AG04449 (cell line): Measurements from ENCODE around the gene OR4M1.
"Not testable (repeated sequence)": the region's sequence is repeated elsewhere in the genome, so short reads cannot be mapped to it uniquely, and the experiment has no call there.

Experiments
- CTCF ChIA-PET: fragments of 350-600 bp; formaldehyde crosslinking; extraction: SDS; loops from one replicate; lab custom pipeline; 2021; ENCODE audit warnings: antibody characterized with exemption; lab: Yijun Ruan, JAX
- POLR2A ChIA-PET: fragments of 400-600, 350-600 bp; formaldehyde crosslinking; extraction: SDS; loops from one replicate; lab custom pipeline; 2020; ENCODE audit warnings: antibody characterized with exemption, inconsistent platforms; lab: Yijun Ruan, JAX
- DNase-seq: peaks from one replicate; pipeline ENCODE4 v3.0.0-alpha.2; 2010; ENCODE audit warnings: low read depth, low spot score
- H3K4me3 ChIP-seq: 2 replicates; pipeline ENCODE4 v1.5.1; 2011; ENCODE audit warnings: low read depth, mild to moderate bottlenecking, control low read depth, low read length
- TF ChIP-seq, protein P1 (sequence below): IDR thresholded peaks from one replicate; pipeline ENCODE4 v1.5.1; 2011; ENCODE audit warnings: mild to moderate bottlenecking, moderate library complexity, low read length, control low read depth, inconsistent platforms; ENCODE audit not compliant: insufficient read depth; ENCODE audit errors: missing control alignments

Gene OR4M1

DNA sequence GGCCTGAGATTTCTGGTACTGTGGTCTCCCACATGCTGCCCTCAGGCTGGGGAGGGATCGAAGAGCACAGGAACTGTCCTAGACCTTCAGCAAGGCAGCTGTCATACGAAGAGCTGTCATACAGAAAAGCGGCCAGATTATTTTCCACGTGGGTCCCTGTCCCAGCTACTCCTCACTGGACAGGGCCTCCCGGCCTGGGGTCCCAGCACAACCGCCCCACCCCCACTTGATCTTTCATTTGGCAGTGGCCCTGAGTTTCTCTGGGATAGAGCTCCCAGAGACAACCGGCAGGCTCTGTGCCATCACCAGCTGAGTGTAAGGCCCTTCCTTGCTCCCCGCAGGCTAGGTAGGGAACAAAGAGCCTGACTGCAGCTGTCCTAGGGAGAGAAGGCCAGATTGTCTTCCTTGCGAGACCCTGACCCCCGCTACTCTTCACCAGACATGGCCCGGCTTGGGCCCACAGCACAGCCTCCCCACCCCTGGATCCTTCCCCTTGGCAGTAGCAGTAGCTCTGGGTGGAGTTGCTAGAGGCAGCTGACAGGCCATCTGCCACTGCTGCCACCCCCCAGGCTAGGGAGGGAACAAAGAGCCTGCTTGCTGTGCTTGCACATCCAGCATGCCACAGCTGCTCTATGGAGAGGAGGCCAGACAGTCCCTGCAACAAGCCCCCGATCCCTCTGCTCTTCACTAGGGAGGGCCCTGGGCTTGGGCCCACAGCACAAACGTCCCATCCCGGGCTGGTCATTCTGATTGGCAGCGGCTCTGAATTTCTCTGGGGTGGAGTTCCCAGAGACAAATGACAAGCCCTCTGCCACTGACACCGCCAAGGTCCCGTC is 27.2 kb downstream of the OR4M1 start:
- ChIA-PET CTCF (no interaction called here), POLR2A (no interaction called here)
- TF ChIP-seq, protein P1, sequence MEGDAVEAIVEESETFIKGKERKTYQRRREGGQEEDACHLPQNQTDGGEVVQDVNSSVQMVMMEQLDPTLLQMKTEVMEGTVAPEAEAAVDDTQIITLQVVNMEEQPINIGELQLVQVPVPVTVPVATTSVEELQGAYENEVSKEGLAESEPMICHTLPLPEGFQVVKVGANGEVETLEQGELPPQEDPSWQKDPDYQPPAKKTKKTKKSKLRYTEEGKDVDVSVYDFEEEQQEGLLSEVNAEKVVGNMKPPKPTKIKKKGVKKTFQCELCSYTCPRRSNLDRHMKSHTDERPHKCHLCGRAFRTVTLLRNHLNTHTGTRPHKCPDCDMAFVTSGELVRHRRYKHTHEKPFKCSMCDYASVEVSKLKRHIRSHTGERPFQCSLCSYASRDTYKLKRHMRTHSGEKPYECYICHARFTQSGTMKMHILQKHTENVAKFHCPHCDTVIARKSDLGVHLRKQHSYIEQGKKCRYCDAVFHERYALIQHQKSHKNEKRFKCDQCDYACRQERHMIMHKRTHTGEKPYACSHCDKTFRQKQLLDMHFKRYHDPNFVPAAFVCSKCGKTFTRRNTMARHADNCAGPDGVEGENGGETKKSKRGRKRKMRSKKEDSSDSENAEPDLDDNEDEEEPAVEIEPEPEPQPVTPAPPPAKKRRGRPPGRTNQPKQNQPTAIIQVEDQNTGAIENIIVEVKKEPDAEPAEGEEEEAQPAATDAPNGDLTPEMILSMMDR: no peak
- DNase-seq: no peak
- H3K4me3 ChIP-seq: no peak overlapping the region

DNA sequence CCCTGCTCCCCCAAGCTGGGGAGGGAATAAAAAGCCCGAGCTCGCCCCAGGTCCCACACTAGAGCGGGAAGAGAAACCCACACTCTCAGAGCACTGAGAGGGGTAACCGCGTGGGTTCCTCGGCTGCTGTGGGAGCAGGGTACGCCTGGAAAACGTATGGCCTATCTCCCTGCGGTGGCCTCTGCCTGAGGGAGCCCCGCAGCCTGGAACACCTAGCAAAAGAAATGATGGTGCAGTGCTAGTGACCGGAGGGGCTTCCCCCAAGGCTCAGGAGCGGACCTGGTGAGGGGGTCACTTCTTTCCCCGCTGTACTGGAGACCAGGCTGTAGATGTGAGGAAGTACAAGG is 27.8 kb downstream of the OR4M1 start:
- no peak for DNase-seq
- ChIA-PET POLR2A (no interaction called here), CTCF (no interaction called here)
- H3K4me3 ChIP-seq: no peak overlapping the region
- TF ChIP-seq, protein P1: no peak

DNA sequence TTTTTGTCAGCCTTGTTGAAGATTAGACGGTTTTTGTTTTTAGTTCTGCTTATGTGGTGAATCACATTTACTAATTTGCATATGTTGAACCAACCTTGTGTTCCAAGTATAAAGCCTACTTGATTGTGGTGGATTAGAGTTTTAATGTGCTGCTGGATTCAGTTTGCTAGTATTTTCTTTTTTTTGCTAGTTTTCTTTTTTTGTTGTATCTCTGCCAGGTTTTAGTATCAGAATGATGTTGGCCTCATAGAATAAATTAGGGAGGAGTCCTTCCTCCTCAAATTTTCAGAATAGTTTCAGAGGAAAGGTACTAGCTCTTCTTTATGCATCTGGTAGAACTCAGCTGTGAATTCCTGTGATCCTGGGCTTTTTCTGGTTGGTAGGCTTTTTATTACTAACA is 30.2 kb downstream of the OR4M1 start, which contains the start of gene OR4N2:
Gene OR4N2 (plus strand): TSS at position 301 of the 400 bp plus-strand sequence. CDS start 23,679 bp downstream, outside the sequence.
- CTCF ChIA-PET, H3K4me3 ChIP-seq, DNase-seq, POLR2A ChIA-PET: not testable (repeated sequence)

DNA sequence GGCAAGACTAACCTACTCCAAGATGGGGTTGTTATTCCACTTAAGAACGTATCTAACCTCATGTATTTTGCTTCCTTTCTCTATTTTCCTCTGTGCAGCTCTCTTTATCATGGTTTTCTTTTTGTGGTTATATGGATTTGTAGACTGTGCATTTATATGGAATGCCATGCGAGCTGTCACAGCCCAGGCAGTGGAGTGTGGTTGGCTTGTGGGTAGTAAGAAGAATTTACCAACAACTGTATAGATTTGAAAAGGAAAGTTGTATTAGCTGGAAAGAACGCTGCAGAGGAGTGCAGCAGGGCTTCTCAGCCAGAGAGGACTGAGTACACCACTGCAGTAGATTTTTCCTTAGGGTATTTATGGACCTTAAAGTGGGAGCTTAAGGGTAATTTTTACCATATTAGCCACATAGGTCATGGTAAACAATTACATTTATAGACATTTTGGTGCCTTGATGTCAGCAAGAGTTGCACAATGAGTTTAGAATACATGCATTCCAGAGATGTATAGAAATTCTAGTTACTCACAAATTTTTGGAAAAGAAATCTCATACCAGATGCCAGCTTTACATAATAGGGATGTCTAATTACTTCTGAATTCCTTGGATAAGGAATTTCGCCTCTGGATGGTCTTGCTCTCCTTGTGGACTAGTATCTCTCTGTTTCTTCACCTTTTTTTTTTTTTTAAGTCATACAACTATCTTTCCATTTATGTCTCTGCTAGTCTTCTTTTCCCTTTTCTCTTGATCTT is 40.0 kb downstream of the OR4M1 start:
- CTCF ChIA-PET: not testable (repeated sequence)

DNA sequence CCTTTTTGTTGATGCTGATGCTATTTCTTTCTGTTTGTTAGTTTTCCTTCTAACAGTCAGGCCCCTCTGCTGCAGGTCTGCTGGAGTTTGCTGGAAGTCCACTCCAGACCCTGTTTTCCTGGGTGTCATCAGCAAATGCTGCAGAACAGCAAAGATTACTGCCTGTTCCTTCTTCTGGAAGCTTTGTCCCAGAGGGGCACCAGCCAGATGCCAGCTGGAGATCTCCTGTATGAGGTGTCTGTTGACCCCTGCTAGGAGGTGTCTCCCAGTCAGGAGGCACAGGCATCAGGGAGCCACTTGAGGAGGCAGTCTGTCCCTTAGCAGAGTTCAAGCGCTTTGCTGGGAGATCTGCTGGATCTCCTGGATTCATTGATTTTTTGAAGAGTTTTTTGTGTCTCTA is 46.6 kb downstream of the OR4M1 start:
- H3K4me3 ChIP-seq, CTCF ChIA-PET, POLR2A ChIA-PET, DNase-seq: not testable (repeated sequence)

More for the DNA sequence above, 40.0 kb downstream of the OR4M1 start:
- POLR2A ChIA-PET, DNase-seq, H3K4me3 ChIP-seq: not testable (repeated sequence)

DNA sequence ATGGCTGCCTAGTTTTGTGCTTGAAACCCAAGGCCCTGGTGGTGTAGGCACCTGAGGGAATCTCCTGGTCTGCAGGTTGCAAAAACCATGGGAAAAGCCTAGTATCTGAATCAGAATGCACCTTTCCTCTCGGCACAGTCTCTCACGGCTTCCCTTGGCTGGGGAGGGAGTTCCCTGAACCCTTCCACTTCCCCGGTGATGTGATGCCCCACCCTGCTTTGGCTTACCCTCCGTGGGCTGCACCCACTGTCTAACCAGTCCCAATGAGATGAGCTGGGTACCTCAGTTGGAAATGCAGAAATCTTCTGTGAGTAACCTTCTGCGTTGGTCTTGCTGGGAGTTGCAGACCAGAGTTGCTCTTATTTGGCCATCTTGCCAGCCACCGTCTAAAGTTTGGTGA is 47.7 kb downstream of the OR4M1 start:
- CTCF ChIA-PET, H3K4me3 ChIP-seq, DNase-seq, POLR2A ChIA-PET: not testable (repeated sequence)

DNA sequence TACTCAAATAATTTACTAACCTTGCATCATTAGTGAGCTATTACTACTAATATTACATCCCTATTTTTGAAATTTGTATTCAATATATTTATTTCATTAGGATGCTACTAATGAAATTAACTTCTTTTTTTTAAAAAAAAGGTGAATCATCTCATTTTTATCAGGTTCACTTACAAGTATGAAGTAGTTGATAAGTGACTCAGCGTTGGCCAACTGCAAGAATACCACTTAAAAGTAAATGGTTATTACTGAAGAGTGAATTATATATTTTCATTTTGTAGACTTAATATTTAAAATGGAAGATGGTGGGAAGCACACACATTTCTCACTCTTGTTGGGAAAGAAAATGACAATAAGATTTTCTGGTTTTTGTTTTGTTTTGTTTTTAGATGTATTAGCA is 49.9 kb downstream of the OR4M1 start:
- H3K4me3 ChIP-seq: no peak overlapping the region
- POLR2A ChIA-PET: no interaction called here
- CTCF ChIA-PET: no interaction called here
- TF ChIP-seq, protein P1: no peak
- DNase-seq: no peak

DNA sequence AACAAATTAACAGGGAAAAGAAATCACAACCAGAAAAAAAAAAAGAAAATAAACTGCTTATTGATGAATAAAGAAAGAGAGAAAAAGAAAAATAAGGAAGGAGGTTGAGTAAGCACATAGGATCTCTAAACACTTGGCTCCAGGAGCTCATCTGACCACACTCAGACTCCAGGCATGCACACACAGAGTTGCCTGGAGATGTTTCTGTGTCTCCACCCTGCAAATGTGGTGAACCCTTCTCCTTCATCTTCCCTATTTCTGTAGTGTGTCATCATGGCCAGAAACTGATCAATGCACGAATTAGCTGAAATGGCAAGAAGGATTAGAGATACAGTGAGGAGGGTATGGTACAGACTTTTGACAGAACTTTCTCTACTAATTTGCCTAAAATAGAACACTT is 50.5 kb downstream of the OR4M1 start:
- ChIA-PET POLR2A (no interaction called here), CTCF (no interaction called here)
- H3K4me3 ChIP-seq: no peak overlapping the region
- TF ChIP-seq, protein P1: no peak
- DNase-seq: no peak

DNA sequence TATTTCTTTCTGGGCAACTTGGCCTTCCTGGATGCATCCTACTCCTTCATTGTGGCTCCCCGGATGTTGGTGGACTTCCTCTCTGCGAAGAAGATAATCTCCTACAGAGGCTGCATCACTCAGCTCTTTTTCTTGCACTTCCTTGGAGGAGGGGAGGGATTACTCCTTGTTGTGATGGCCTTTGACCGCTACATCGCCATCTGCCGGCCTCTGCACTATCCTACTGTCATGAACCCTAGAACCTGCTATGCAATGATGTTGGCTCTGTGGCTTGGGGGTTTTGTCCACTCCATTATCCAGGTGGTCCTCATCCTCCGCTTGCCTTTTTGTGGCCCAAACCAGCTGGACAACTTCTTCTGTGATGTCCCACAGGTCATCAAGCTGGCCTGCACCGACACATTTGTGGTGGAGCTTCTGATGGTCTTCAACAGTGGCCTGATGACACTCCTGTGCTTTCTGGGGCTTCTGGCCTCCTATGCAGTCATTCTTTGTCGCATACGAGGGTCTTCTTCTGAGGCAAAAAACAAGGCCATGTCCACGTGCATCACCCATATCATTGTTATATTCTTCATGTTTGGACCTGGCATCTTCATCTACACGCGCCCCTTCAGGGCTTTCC is 54.4 kb downstream of the OR4M1 start:
- POLR2A ChIA-PET, DNase-seq, H3K4me3 ChIP-seq, CTCF ChIA-PET: not testable (repeated sequence)
